HG03097 (cell line): ENCODE data around the gene SEPTIN2.
A peak's percentile ranks its signal among the peaks of the same experiment; 100 is the strongest.
"Not testable (repeated sequence)": the region's sequence is repeated elsewhere in the genome, so short reads cannot be mapped to it uniquely, and the experiment has no call there.

Source experiments
- ATAC-seq: cut with Tn5 transposase; IDR thresholded peaks from one replicate; pipeline ENCODE4 v1.9.1; 2021; ENCODE audit not compliant: unreplicated experiment, low FRiP score

SEPTIN2 gene

GRCh38 chr2:241349941-241350340 is 34.2 kb downstream of the SEPTIN2 start:
- no peak for ATAC-seq

- no peak for ATAC-seq
Observed at GRCh38 chr2:241350530-241350877, 34.8 kb downstream of the SEPTIN2 start.

- ATAC-seq, result no peak
Observed at GRCh38 chr2:241350878-241351639, 35.3 kb downstream of the SEPTIN2 start.

GRCh38 chr2:241351640-241352031 is 35.9 kb downstream of the SEPTIN2 start:
- no peak for ATAC-seq

GRCh38 chr2:241352227-241352626 is 36.5 kb downstream of the SEPTIN2 start:
- no peak for ATAC-seq

- ATAC-seq, result no peak
Observed at GRCh38 chr2:241354668-241355658, 39.2 kb downstream of the SEPTIN2 start.

- peak; percentile 72 for ATAC-seq
Observed at GRCh38 chr2:241355983-241356870, 40.5 kb downstream of the SEPTIN2 start, which contains the start of gene FARP2. Gene FARP2 (plus strand): TSS chr2:241356285. CDS start chr2:241373108, 16,823 bp downstream.

- ATAC-seq, result no peak
Observed at GRCh38 chr2:241356871-241357260, 41.1 kb downstream of the SEPTIN2 start.

- ATAC-seq, result no peak
Observed at GRCh38 chr2:241357531-241357930, 41.8 kb downstream of the SEPTIN2 start.

- ATAC-seq, result peak; percentile 23
Observed at GRCh38 chr2:241358470-241358869, 42.7 kb downstream of the SEPTIN2 start.

- ATAC-seq, result no peak
Observed at GRCh38 chr2:241359481-241360045, 43.8 kb downstream of the SEPTIN2 start.

GRCh38 chr2:241363426-241363825 is 47.7 kb downstream of the SEPTIN2 start:
- ATAC-seq, result no peak

GRCh38 chr2:241364781-241365180 is 49.1 kb downstream of the SEPTIN2 start:
- no peak for ATAC-seq

- ATAC-seq, result no peak
Observed at GRCh38 chr2:241366678-241367077, 51.0 kb downstream of the SEPTIN2 start.

- ATAC-seq, result no peak
Observed at GRCh38 chr2:241368643-241369042, 52.9 kb downstream of the SEPTIN2 start.

GRCh38 chr2:241372361-241372992 is 56.8 kb downstream of the SEPTIN2 start:
- no peak for ATAC-seq

- ATAC-seq, result no peak
Observed at GRCh38 chr2:241373446-241373845, 57.7 kb downstream of the SEPTIN2 start.

- ATAC-seq, result not testable (repeated sequence)
Observed at GRCh38 chr2:241373906-241374305, 58.2 kb downstream of the SEPTIN2 start.

- ATAC-seq, result no peak
Observed at GRCh38 chr2:241375300-241375699, 59.6 kb downstream of the SEPTIN2 start.

GRCh38 chr2:241376808-241377207 is 61.1 kb downstream of the SEPTIN2 start:
- no peak for ATAC-seq
